ENCODE results near the gene DIAPH3.

DIAPH3 gene

DNA sequence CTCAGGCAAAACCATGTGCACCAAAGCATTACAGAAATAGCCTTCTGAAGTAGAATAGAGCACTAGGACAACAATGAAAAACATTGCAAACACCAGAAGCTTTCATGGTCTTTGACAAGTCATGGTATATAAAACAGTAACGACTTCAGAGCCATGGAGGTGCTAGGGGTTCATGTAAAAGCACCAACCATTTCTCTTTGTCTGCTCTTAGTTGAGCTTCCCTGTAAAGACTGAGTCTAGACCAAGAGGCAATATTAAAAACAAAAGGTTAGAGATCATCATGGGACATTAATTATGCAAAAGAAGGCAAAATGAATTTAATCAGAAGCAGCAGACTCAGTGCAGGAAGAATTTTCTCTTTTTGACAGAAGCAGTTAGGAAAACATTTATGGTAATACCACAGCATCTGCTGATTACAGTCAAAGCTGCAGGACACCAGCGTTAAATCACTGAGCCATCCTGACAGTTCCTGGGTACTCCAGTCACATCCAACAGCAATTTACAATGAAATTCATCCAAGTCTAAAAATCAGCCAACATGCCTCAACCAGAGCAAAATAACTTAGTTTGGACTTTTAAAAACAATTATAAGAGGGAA, 476.8 kb downstream of the DIAPH3 start:
- in situ Hi-C loops (cut with MboI; ENCODE audit: low sequenced_read_pairs) = loop anchor here (25.0 kb wide), 1 partner anchor 650 kb away; no protein-coding TSS in a partner anchor

DNA sequence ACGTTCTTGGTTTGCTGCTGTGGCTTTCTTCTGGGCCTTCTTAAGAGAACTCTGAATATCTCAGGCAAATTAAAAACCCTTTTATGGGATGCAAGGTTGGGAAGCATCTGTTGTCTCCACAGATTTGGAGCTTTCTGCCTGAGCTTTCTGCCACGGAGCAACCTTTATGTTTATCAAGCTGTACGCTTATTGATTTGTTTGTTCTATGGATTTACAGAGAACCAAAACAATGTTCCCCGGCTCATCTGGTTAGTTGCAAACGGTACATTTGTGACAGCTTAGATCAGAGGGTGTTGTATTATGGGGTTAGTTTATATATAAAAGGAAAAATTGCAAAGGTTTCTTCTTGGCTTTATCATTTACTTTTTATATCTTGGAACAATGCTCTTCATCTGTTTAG, 479.6 kb downstream of the DIAPH3 start:
- in situ Hi-C loops (cut with MboI; ENCODE audit: low sequenced_read_pairs) = loop anchor here (25.0 kb wide), 1 partner anchor 653 kb away; no protein-coding TSS in a partner anchor

DNA sequence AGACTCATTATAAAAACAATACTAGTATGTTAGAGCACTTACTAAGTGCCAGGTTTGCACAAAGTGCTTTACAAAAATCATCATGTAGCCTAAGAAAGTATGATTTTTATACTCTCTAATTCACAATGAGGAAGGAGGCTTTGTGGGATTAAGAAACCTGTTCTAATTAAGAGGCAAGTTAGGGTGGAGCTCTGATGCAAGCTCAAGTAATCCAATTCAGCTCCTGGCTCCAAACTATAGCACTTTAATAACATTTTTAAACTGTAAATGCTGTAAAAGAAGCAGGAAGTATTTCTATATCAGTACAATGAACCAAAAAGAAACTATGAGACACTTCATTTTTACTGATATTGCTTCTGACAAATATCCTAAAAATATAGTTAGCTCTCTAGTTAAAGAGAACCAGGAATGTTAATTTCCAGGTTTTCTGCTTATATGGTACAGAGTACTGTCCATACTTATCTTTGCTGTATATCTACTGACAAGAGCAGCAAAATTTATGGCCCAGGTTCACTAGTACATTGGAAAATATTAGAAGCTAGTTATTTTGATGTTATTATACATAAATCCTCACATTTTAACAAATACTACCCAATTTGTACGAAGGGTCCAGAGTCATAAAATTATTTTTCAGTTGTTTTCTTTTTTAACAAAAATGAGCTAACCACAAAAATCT, 482.0 kb downstream of the DIAPH3 start:
- in situ Hi-C loops (cut with MboI; ENCODE audit: low sequenced_read_pairs) = loop anchor here (25.0 kb wide), 1 partner anchor 656 kb away; no protein-coding TSS in a partner anchor

DNA sequence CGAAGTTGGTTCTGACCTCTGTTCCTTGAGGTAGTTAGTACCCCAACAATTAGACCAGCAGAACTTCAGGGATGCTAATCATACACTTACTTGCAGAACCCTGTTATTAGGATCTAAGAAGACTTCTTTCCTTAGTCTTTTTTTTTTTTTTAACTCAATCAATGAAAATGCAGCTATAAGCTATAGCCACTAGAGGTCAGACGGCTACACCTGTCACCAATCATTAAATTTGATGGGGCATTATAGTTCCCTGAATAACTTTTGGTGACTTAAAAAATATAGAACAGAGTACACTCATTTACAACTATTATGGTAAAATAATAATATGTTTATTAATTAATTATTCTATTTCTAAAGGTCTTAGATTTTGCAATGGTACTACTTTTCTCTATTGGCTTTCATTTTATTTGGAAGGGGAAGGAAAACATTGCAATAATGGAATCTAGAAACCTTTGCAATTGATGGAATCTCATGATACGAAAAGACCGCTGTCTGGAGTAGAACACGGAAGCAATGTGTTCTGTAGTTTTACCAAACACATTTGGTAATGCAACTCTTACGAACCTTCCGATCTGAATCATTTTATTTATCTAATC, 483.2 kb downstream of the DIAPH3 start:
- in situ Hi-C loops (cut with MboI; ENCODE audit: low sequenced_read_pairs) = loop anchor here (25.0 kb wide), 1 partner anchor 657 kb away; no protein-coding TSS in a partner anchor

DNA sequence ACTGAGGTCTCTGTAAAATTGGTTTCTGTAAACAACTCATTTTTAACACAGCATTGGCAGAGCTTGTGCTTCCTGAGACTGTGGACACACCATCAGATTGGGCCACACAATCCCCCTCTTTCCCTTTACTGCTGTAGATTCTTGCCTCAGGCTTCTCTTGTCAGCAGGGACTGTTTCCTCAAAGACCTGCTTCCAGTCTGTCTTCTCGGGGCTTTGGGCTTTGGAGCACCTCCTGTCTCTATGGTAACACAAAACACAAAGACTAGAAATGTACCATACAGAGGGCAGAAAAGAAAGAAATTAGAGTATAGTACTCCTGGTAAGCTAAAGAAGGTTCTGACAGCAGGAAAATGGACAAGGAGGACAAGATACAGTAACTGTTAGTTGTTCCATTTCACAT, 484.5 kb downstream of the DIAPH3 start:
- in situ Hi-C loops (cut with MboI; ENCODE audit: low sequenced_read_pairs) = loop anchor here (25.0 kb wide), 1 partner anchor 658 kb away; no protein-coding TSS in a partner anchor

DNA sequence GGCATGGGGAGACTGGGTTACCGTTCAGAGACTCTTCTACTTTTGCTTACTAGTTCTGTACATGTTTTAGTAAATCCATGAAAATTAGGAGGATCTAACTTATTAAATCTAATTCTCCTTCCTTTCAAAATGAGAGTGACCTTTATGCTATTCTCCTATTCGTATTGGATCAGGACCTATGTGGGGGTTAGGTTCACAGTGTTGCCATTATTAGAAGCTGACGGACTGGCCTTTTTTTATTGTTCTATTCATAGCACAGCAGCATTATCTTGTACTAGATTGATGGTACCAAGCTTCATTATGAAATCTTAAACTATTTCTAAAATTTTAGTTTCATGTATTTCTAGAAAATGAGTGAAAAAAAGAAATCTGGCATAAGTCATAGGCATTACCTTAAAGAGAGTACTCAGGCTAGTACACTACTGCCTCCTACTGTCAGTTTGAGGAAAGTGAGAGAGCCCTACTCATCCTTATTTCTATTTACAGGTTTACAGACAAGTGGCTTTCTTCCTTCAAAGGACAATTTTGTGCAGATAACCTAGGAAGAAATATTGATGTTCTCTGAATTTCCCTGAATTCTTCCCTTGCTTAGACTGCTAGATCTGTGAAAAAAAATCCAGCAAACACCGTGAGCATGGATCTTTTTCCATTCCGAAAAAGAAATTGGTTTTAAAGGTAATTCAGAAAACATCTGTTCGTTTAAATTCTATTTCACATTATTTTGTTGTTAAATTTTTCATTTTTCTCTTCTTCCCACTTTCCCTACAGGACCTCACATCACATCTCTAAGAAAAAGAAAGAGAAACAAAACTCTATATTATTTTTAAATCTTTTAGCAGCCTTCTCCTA, 485.5 kb downstream of the DIAPH3 start:
- in situ Hi-C loops (cut with MboI; ENCODE audit: low sequenced_read_pairs) = loop anchor here (25.0 kb wide), 1 partner anchor 659 kb away; no protein-coding TSS in a partner anchor

DNA sequence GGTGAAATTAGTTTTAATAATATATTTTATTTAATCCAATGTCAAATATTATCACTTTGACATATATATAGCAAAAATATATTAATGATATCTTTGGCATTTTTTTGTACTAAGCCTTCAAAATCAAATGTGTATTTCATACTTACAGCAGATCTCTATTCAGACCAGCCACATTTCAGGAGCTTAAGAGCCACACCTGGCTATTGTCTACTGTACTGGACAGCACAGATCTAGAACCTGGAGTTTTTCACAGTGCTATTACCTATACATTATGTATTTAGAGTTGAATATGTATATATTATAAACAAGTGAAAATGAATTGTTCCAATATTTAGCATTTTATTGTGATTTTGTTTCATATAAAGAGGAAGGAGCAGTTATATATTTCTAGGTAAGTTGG, 486.3 kb downstream of the DIAPH3 start:
- in situ Hi-C loops (cut with MboI; ENCODE audit: low sequenced_read_pairs) = loop anchor here (25.0 kb wide), 1 partner anchor 660 kb away; no protein-coding TSS in a partner anchor

DNA sequence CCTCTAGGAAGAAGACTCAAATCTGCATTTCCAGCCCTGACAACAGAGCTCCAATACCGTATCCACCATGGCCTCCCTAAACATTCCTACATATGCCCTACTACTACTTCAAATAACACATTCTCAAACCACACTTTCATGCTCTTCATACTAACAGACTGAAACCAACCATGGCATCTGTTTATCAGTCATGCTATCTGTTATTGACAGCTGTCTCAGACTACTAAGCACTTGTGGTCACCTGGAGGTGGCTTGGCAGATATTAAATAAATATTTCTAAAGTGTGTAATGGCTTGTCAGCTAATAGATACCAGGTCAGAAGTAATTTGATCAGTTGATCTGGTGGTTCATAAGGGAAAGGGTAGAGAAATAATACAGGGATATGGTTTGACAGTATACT, 489.1 kb downstream of the DIAPH3 start:
- in situ Hi-C loops (cut with MboI; ENCODE audit: low sequenced_read_pairs) = loop anchor here (25.0 kb wide), 2 partner anchors 287 to 663 kb away; no protein-coding TSS in a partner anchor

DNA sequence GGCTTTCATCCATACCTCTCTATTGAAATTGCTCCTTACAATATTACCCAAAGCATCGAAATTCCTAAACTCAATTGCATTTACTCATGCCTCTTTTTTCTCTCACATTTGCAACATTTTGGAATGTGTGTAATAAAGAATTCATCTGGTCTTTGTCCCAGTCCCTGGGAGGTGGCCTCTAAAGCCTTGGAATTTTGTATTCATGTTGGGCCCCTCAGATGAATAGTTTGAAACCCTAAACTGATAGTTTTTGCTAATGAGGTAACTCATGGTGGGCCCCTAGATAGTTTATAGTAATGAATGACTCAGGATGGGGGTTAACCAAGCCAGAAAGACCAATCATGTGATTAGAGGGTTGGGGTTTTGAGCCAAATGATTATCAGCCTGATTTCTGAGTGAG, 490.4 kb downstream of the DIAPH3 start:
- in situ Hi-C loops (cut with MboI; ENCODE audit: low sequenced_read_pairs) = loop anchor here (25.0 kb wide), 1 partner anchor 286 kb away; no protein-coding TSS in a partner anchor

DNA sequence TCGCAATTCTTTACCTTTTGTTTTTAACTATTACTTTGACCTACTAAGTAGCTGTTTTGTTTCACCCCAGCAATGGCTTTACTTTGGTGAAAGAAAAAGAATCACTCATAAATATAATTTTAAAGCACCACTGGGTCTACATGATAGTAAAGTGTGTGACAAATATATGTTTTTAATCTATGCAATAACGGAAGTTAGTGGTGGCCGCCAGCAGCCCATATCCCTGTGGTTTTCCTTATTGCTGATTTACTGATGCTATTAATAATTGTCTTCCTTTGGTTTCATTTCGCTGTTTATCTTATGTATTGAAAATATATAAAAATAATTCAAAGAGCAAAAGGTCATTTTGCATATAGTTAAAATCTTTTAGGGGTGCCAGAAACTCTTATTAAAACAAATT, 491.3 kb downstream of the DIAPH3 start:
- in situ Hi-C loops (cut with MboI; ENCODE audit: low sequenced_read_pairs) = loop anchor here (25.0 kb wide), 1 partner anchor 285 kb away; no protein-coding TSS in a partner anchor

DNA sequence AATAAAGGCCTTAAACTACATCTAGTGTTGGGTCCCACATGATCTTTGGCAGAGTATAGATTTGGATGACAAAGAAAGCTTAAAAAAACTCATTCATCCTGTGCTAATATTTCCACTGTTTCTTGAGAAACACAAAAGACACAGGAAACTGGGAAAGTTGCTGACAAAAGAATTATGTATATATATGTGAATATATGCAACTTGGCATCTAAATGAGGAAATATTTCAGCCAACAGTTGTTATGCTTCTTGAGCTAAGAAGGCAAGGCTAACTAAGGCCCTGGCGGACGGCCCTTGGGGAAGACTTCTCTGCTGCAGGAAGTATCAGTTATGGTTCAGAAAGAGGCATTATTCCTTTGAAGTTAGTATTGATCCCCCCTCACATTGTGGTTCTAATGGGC, 491.8 kb downstream of the DIAPH3 start:
- in situ Hi-C loops (cut with MboI; ENCODE audit: low sequenced_read_pairs) = loop anchor here (25.0 kb wide), 1 partner anchor 285 kb away; no protein-coding TSS in a partner anchor

DNA sequence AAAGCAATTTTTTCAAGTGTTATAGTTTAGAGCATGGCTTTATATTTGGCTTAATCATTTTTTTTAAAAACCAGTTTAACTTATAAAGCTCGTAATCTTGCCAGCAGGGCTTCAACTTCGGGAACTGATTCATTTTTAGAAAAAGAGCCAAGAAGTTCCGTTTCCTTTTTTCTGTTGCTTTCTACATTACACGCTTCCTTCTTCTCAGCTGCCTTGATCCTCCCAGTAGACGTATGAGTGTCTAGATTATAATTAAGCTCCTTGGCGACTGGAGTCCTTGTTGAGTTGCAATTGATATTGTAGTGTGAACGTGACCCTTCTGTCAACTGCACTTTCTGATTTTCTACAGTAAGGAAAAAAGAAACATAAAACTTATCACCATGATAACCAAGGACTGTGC, 497.2 kb downstream of the DIAPH3 start:
- in situ Hi-C loops (cut with MboI; ENCODE audit: low sequenced_read_pairs) = loop anchor here (25.0 kb wide), 1 partner anchor 279 kb away; no protein-coding TSS in a partner anchor

DNA sequence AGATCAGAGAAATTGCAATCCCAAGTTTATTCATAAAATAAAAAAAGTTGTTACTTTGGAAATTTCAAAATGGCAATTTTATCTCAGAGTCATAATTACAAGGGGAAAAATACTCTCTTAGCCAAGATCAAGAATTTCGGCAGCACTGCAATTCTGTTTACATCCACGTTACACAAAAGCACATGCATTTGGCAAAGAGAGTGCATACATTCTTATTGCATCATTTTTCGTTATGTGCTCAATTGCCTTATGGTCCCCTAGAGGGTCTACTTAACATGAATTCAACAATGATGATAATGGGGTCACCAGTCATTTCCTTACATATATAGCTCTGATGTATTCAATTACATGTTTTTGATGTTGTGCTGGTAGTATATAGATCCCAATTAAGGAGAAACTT, 498.0 kb downstream of the DIAPH3 start:
- in situ Hi-C loops (cut with MboI; ENCODE audit: low sequenced_read_pairs) = loop anchor here (25.0 kb wide), 1 partner anchor 278 kb away; no protein-coding TSS in a partner anchor

DNA sequence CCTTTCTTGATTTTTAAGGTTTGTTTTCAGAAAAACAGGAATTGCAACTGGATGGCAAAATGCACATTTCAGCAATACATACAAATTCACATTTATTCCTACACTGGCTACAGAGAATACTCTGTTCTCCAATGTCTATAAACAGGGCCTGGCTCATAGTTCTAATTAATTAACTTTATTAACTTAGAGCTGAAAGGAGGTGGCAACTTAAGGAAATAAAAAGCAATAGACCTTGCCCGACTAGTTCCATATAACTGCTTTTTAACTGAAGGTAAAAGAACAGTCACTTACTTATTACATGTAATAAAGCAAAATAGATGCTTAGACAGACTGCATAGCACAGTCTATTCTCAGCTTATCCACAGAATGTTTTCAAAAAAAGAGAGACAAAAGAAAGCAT, 498.5 kb downstream of the DIAPH3 start:
- in situ Hi-C loops (cut with MboI; ENCODE audit: low sequenced_read_pairs) = loop anchor here (25.0 kb wide), 1 partner anchor 278 kb away; no protein-coding TSS in a partner anchor

DNA sequence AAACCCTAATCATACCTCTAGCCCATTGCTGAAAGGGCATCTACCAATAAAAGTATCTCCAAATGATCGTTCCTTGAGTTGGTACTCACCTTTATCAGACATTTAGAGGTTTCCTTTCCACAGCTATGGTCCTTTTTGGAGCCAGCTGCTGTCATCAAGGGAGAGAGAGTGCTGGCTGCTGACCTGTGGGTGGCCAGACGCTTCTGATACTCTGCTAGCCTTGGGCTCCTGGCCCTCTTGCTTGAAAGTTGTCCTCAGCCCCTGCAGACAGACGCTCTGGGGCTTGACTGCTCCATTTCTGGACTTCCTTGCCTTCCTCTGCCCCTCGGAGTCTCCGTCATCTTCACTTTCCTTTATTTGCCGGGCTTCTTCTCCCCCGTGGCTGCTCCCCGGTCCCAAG, 499.1 kb downstream of the DIAPH3 start:
- in situ Hi-C loops (cut with MboI; ENCODE audit: low sequenced_read_pairs) = loop anchor here (25.0 kb wide), 1 partner anchor 277 kb away; no protein-coding TSS in a partner anchor

DNA sequence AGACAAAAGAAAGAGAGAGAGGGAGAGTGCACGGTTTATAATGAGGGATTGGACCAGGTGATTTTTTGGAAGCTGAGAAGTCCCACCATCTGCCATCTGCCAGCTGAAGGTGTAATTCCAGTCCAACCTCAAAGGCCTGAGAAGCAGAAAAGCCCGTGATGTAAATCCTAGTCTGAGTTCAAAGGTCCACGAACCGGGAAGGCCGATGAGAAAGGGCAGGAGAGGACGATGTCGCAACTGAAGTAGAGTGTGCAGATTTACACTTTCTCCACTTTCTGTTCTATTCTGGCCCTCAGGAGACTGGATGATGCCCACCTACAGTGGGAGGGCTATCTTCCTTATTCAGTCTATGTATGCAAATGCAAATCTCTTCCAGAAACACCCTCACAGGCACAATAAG, 500.0 kb downstream of the DIAPH3 start:
- in situ Hi-C loops (cut with MboI; ENCODE audit: low sequenced_read_pairs) = loop anchor here (25.0 kb wide), 1 partner anchor 276 kb away; no protein-coding TSS in a partner anchor

DNA sequence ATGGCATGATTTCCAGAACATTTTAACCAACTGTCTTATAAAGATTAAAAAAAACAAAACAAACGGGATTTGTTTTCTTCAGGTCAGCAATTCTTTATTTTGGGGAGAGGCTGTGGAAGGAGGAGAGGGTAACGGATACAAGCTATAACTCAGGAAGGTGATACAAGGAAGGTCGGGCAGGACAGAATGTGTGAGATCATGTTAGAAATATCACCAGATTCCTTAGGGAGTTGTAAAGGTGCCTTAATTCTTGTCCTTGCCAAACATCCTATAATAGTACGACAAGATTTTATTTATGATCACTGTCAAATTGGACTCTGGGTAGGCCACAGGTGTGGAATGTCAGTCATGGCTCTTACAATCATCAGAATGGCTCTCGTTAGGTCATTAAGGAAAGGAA, 503.1 kb downstream of the DIAPH3 start:
- in situ Hi-C loops (cut with MboI; ENCODE audit: low sequenced_read_pairs) = loop anchor here (25.0 kb wide), 1 partner anchor 273 kb away; no protein-coding TSS in a partner anchor

DNA sequence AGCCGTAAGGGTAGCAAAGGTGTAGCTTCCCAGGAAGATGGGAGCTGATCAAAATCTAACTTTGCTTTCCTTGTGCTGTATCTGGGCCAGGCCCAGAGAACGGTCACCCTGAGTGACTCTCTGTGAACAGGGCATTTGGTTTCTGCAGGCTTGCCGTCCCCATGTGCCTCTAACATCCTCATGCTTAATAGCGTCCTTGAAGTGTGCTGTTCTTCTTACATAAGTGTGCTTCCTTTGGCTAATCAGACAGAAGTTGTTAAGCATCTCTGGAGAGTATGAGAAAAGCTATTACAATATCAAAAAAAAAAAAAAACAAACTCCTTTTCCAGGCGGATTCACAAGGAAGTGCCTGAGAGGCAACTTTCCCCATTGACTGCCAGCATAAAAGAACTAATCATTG, 503.7 kb downstream of the DIAPH3 start:
- in situ Hi-C loops (cut with MboI; ENCODE audit: low sequenced_read_pairs) = loop anchor here (25.0 kb wide), 1 partner anchor 273 kb away; no protein-coding TSS in a partner anchor

DNA sequence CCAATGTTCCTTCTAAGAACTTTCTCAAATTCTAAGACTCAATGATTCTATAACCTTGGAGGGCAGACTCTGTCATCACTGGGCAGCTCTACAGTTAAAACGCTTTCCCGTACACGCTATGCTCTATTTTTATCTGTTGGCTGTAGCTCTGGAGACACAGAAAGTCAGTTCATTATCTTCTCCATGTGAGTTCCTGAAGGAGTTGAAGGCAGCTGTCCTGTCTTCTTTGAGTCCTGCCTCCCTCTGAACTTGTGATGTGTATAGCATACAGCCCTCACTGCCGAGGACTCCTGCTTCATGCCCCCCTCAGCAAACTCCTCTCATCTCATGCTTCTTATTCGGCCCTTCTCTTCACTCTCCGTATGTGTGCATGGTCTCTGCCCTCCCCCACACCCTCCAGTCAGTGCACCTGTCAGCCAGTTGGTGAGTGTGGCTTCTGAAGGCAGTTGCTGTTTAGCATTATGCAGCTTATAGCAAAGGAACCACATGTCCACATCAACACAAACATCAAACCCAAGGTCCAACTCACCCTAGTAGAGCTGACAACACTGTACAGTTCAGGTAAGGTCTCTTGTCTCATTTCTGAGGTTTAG, 504.9 kb downstream of the DIAPH3 start:
- in situ Hi-C loops (cut with MboI; ENCODE audit: low sequenced_read_pairs) = loop anchor here (25.0 kb wide), 1 partner anchor 272 kb away; no protein-coding TSS in a partner anchor

Measured in HL-60/S4 treated with retinoic acid at 250 ng/mL for 4 days and 3 days (cell line).